Uterus (tissue), 4 donors: ENCODE measurements around the gene FAM32A. TPM values are rescaled to one million over a fixed set of nuclear protein-coding genes. Genes with fewer than 3 reads are reported as not detected.

ENCODE experiments used
- DNase-seq, 2 donors: peaks; one replicate each; pipeline ENCODE4 v3.0.0-alpha.2; 2019 to 2020
- H3K27ac ChIP-seq, 2 donors: fragments of 200-600 bp; sonication (generic); 1 replicate in 1 of 2; 2 replicates in 1 of 2; pipeline ENCODE4 v1.5.1; 2016 to 2018
- H3K27me3 ChIP-seq, 2 donors: fragments of 200-600 bp; sonication (generic); one replicate each; pipeline ENCODE4 v1.5.1; 2018 to 2019; ENCODE audit warnings: control low read depth in 1 of 2
- H3K36me3 ChIP-seq, 2 donors: fragments of 200-600 bp; sonication (generic); one replicate each; pipeline ENCODE4 v1.5.1; 2019; ENCODE audit warnings: control low read depth in 1 of 2
- H3K4me1 ChIP-seq, 2 donors: fragments of 200-600 bp; sonication (generic); one replicate each; pipeline ENCODE4 v1.5.1; 2018 to 2019; ENCODE audit warnings: control low read depth in 1 of 2
- H3K4me3 ChIP-seq, 2 donors: fragments of 200-600 bp; sonication (generic); 1 replicate in 1 of 2; 2 replicates in 1 of 2; pipeline ENCODE4 v1.5.1; 2018 to 2019; ENCODE audit warnings: mild to moderate bottlenecking in 1 of 2
- H3K9me3 ChIP-seq, 2 donors: fragments of 200-600 bp; sonication (generic); one replicate each; pipeline ENCODE4 v1.5.1; 2019; ENCODE audit warnings: control low read depth in 1 of 2
- POLR2A ChIP-seq, 2 donors: fragments of 450-650 bp; IDR thresholded peaks; one replicate each; pipeline ENCODE4 v1.6.1; 2016; ENCODE audit warnings: antibody characterized with exemption in 2 of 2, mild to moderate bottlenecking in 1 of 2, moderate library complexity in 1 of 2
- intact Hi-C: fragments of 100-400 bp; cut with DNase I; formaldehyde crosslinking; loops from one replicate; pipeline ENCODE4 v1.15.1; 2023; ENCODE audit warnings: low total_unique reads
- total RNA-seq, 4 donors: library from RNA; depleted of rRNA in 3 of 4; stranded (reverse); fragments of >200 nt in 3 of 4; gene quantifications; one replicate each; pipeline versions ENCODE4 v1.1.0 to v1.2.4, GENCODE V29; 2014 to 2023
- TF ChIP-seq, protein P1 (sequence below), 4 experiments: fragments of 200-600 bp in 2 of 4; fragments of 450-650 bp in 2 of 4; sonication (generic) in 2 of 4; IDR thresholded peaks; one replicate each; pipeline ENCODE4 v1.5.1; 2016 to 2019; ENCODE audit warnings: antibody characterized with exemption in 4 of 4, mild to moderate bottlenecking in 2 of 4, moderate library complexity in 1 of 4
- donor health status: DM: yes; HTN: yes; CAD: no.

Gene FAM32A
- total RNA-seq, 4 donors from 2014 or later = 17.6 to 106 (median 31.0) TPM

DNA sequence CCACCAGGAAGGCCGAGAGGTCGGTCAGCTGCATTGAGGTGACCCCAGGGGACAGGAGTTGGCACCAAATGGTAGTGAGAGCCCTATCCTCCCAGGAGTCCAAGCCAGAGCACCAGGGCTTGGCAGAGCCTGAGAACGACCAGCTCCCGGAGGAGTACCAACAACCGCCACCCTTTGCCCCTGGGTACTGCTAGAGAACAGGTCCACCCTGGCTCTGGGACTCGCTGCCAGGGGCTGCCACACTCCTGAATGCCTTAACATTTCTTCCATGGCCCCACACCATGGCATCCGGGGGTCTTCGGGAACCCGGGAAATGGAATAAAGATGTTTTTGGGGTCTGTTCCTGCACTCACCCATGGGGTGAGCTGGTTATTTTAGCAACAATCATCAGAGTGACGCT, 27.6 kb upstream of the FAM32A start:
- H3K9me3 ChIP-seq = no peaks in the 10 kb centered on the region
- no peaks in the 10 kb centered on the region for H3K4me1 ChIP-seq
- no peak for DNase-seq
- intact Hi-C loops = no loop called here
- TF ChIP-seq, protein P1, sequence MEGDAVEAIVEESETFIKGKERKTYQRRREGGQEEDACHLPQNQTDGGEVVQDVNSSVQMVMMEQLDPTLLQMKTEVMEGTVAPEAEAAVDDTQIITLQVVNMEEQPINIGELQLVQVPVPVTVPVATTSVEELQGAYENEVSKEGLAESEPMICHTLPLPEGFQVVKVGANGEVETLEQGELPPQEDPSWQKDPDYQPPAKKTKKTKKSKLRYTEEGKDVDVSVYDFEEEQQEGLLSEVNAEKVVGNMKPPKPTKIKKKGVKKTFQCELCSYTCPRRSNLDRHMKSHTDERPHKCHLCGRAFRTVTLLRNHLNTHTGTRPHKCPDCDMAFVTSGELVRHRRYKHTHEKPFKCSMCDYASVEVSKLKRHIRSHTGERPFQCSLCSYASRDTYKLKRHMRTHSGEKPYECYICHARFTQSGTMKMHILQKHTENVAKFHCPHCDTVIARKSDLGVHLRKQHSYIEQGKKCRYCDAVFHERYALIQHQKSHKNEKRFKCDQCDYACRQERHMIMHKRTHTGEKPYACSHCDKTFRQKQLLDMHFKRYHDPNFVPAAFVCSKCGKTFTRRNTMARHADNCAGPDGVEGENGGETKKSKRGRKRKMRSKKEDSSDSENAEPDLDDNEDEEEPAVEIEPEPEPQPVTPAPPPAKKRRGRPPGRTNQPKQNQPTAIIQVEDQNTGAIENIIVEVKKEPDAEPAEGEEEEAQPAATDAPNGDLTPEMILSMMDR (IDR thresholded peaks at IDR 0.05) = no peak
- TF ChIP-seq POLR2A (IDR thresholded peaks at IDR 0.05) = no peak
- no peaks in the 10 kb centered on the region for H3K27me3 ChIP-seq
- no peak overlapping the region for H3K4me3 ChIP-seq
- no peaks in the 10 kb centered on the region for H3K36me3 ChIP-seq
- no peak overlapping the region for H3K27ac ChIP-seq

DNA sequence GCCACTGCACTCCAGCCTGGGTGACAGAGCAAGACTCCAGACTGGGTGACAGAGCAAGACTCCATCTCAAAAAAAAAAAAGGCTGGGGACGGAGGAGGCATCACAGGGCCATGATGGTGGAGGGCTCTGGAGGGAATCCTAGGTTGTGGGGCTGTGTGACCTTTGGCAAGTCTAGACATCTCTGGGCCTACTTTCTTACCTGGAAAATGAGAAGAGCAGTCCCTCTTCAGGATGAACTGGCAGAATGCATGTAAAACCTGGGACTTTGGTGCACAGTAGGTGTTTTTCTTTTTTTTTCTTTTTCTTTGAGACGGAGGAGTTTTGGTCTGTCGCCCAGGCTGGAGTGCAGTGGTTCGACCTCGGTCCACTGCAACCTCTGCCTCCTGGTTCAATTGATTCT, 25.6 kb upstream of the FAM32A start:
- no peak for DNase-seq
- TF ChIP-seq POLR2A (IDR thresholded peaks at IDR 0.05) = no peak
- TF ChIP-seq, protein P1 (IDR thresholded peaks at IDR 0.05) = no peak
- no peaks in the 10 kb centered on the region for H3K27me3 ChIP-seq
- no peaks in the 10 kb centered on the region for H3K36me3 ChIP-seq
- no peaks in the 10 kb centered on the region for H3K9me3 ChIP-seq
- intact Hi-C loops = no loop called here
- H3K4me3 ChIP-seq = no peak overlapping the region
- H3K4me1 ChIP-seq = no peaks in the 10 kb centered on the region
- no peak overlapping the region for H3K27ac ChIP-seq

DNA sequence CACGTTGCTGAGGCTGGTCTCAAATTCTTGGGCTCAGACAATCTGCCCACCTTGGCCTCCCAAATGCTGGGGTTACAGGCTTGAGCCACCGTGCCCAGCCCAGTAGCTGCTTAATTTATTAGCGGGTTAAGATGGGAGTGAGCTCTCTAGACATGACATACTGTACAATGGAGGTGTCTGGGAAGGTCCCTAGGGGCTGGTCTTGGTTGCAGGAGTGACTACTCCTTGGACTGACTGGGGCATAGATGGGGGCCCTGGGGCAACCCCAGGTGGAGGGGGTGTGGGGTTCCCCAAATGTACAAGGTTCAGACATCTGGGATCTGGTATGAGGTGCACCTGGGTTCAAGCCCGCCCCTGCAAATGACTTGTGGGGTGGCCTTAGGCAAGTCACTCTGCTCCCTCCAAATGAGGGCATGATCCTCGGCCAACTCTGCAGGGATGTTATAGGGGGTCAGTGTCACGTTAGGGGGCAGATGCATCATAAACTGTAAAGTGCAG, 24.7 kb upstream of the FAM32A start:
- Histone ChIP-seq H3K9me3 (no peaks in the 10 kb centered on the region), H3K27me3 (no peaks in the 10 kb centered on the region), H3K4me3 (no peak overlapping the region), H3K27ac (no peak overlapping the region), H3K4me1 (no peaks in the 10 kb centered on the region), H3K36me3 (no peaks in the 10 kb centered on the region)
- TF ChIP-seq POLR2A (IDR thresholded peaks at IDR 0.05) = no peak
- TF ChIP-seq, protein P1 (IDR thresholded peaks at IDR 0.05) = no peak
- intact Hi-C loops = no loop called here
- no peak for DNase-seq

DNA sequence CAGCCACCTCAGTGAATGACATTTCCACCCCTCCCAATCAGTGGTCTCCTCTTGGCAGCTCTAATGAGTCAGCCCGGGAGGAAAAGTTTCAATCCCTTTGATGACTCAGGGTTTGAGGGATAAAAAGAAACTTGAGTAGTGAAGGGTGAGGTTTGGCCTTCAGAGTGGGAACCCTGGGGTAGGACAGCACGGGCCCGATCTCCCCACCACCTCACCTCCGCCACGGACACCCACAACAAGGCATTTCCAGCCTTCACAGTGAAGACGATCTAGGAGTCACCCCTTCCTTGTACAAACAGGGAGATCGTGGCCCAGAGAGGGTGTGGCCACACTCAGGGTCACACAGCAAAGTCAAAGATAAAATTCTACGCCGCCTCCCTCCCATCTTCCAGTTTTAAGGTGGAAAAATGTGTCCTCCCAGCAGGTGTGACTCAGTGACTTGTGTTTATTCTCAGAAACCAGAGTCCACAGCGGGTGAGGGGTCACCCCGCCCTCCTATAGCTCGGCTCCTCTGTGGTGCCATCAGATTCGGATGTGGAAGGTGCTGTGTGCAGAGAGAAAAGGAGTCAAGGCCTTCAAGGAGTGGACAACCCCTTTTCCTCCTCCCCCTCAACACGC, 24.2 kb upstream of the FAM32A start:
- intact Hi-C loops = no loop called here
- Histone ChIP-seq H3K4me1 (no peaks in the 10 kb centered on the region), H3K27me3 (no peaks in the 10 kb centered on the region), H3K27ac (no peak overlapping the region), H3K4me3 (no peak overlapping the region), H3K36me3 (no peaks in the 10 kb centered on the region), H3K9me3 (no peaks in the 10 kb centered on the region)
- DNase-seq = no peak
- TF ChIP-seq, protein P1 (IDR thresholded peaks at IDR 0.05) = no peak
- TF ChIP-seq POLR2A (IDR thresholded peaks at IDR 0.05) = no peak

DNA sequence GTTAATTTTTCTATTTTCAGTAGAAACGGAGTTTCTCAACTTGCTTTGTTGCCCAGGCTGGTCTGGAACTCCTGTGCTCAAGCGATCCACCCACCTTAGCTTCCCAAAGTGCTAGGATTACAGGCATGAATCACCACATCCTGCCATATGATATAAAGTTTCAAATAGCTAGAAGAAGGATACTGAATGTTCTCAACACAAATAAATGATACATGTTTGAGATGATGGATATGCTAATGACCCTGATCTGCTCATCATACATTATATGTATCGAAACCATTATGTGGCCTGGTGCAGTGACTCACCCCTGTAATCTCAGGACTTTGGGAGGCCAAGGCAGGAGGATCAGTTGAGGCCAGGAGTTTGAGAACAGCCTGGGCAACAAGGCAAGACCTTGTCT, 23.4 kb upstream of the FAM32A start:
- intact Hi-C loops = no loop called here
- no peaks in the 10 kb centered on the region for H3K27me3 ChIP-seq
- TF ChIP-seq, protein P1 (IDR thresholded peaks at IDR 0.05) = no peak
- no peak for TF ChIP-seq POLR2A (IDR thresholded peaks at IDR 0.05)

More for the DNA sequence above, 23.4 kb upstream of the FAM32A start:
- no peaks in the 10 kb centered on the region for H3K9me3 ChIP-seq
- H3K36me3 ChIP-seq = no peaks in the 10 kb centered on the region
- no peaks in the 10 kb centered on the region for H3K4me1 ChIP-seq
- H3K27ac ChIP-seq = no peak overlapping the region
- H3K4me3 ChIP-seq = no peak overlapping the region
- no peak for DNase-seq
